ENCODE data around the gene OR2V2. TPM values are rescaled to one million over a fixed set of nuclear protein-coding genes. Genes with fewer than 3 reads are reported as not detected.

The OR2V2 gene
- total and polyA plus RNA-seq, 10 of the 15 experiments (the other 5 are each of a cell fraction or from before 2014, with no cell fraction given): 0.26 TPM; not detected in 9

DNA sequence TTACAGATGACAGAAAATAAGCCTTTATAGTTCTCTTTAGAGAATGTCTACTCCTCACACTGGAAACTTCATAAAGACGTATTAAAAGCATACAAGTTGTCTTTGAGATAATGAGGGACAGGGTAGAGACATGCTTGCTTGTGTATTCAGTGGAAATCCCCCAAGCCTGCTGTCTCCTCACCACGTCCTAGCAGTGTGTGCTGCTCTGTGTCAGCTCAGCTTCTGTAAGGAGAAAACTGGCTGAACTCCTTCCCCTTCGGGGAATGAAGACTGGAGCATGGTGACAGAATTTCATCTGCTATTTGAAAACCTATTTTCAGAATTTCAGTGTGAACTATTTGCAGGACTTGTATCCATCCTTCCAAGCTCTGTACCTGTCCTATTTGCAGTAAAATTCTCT lies 9.4 kb downstream of the OR2V2 start:
- Histone ChIP-seq H3K9me3 (replicated peaks; ENCODE audit: control insufficient read depth, insufficient read depth, low read length) (no peaks in the 10 kb centered on the region; the same call in 2 of the 3 replicates), H2AFZ (ENCODE audit: control insufficient read depth, low read depth, low read length) (peak overlapping the region; percentile 69), H4K20me1 (ENCODE audit: control insufficient read depth, insufficient read depth) (no peaks in the 10 kb centered on the region), H3K79me2 (ENCODE audit: control insufficient read depth, insufficient read depth, low read length) (no peaks in the 10 kb centered on the region), H3K4me2 (ENCODE audit: control insufficient read depth, insufficient read depth) (no peak overlapping the region), H3K4me3 (no peak overlapping the region), H3K27ac (ENCODE audit: control insufficient read depth, insufficient read depth) (no peak overlapping the region; the same call in 1 of the 2 replicates), H3K9ac (ENCODE audit: control insufficient read depth, insufficient read depth, low read length) (no peak overlapping the region; the same call in 1 of the 2 replicates), H3K4me1 (ENCODE audit: control insufficient read depth, insufficient read depth, low read length) (peaks cover 19% of the 10 kb centered on the region), H3K36me3 (ENCODE audit: control insufficient read depth in 2 of 2, insufficient read depth in 2 of 2, low read length in 1 of 2) (no peaks in the 10 kb centered on the region), H3K27me3 (replicated peaks in 1 of 2; ENCODE audit: control insufficient read depth in 2 of 2, insufficient read depth in 2 of 2, low read length in 1 of 2) (no peaks in the 10 kb centered on the region)
- POLR2A ChIA-PET: interaction anchor here (0.5 to 1.6 kb wide), 4 partner anchors 12 to 342 kb away, joined by 3 to 5 read pairs (median 4); no protein-coding TSS in a partner anchor
- TF ChIP-seq, protein P1, sequence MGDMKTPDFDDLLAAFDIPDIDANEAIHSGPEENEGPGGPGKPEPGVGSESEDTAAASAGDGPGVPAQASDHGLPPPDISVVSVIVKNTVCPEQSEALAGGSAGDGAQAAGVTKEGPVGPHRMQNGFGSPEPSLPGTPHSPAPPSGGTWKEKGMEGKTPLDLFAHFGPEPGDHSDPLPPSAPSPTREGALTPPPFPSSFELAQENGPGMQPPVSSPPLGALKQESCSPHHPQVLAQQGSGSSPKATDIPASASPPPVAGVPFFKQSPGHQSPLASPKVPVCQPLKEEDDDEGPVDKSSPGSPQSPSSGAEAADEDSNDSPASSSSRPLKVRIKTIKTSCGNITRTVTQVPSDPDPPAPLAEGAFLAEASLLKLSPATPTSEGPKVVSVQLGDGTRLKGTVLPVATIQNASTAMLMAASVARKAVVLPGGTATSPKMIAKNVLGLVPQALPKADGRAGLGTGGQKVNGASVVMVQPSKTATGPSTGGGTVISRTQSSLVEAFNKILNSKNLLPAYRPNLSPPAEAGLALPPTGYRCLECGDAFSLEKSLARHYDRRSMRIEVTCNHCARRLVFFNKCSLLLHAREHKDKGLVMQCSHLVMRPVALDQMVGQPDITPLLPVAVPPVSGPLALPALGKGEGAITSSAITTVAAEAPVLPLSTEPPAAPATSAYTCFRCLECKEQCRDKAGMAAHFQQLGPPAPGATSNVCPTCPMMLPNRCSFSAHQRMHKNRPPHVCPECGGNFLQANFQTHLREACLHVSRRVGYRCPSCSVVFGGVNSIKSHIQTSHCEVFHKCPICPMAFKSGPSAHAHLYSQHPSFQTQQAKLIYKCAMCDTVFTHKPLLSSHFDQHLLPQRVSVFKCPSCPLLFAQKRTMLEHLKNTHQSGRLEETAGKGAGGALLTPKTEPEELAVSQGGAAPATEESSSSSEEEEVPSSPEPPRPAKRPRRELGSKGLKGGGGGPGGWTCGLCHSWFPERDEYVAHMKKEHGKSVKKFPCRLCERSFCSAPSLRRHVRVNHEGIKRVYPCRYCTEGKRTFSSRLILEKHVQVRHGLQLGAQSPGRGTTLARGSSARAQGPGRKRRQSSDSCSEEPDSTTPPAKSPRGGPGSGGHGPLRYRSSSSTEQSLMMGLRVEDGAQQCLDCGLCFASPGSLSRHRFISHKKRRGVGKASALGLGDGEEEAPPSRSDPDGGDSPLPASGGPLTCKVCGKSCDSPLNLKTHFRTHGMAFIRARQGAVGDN (IDR thresholded peaks at IDR 0.05): no peak
- TF ChIP-seq, protein P2, sequence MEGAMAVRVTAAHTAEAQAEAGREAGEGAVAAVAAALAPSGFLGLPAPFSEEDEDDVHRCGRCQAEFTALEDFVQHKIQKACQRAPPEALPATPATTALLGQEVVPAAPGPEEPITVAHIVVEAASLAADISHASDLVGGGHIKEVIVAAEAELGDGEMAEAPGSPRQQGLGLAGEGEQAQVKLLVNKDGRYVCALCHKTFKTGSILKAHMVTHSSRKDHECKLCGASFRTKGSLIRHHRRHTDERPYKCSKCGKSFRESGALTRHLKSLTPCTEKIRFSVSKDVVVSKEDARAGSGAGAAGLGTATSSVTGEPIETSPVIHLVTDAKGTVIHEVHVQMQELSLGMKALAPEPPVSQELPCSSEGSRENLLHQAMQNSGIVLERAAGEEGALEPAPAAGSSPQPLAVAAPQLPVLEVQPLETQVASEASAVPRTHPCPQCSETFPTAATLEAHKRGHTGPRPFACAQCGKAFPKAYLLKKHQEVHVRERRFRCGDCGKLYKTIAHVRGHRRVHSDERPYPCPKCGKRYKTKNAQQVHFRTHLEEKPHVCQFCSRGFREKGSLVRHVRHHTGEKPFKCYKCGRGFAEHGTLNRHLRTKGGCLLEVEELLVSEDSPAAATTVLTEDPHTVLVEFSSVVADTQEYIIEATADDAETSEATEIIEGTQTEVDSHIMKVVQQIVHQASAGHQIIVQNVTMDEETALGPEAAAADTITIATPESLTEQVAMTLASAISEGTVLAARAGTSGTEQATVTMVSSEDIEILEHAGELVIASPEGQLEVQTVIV (IDR thresholded peaks at IDR 0.05; ENCODE audit: borderline replicate concordance, partially characterized antibody): no peak
- TF ChIP-seq POLR2AphosphoS2 (IDR thresholded peaks at IDR 0.05; ENCODE audit: low read depth, low read length) (no peak), BHLHE40 (IDR thresholded peaks at IDR 0.05; ENCODE audit: borderline replicate concordance in 1 of 2, low read depth in 2 of 2, low read length in 1 of 2) (0 out of 4 replicates have a peak, but pooled peaks of 1 of the 2 experiments have one; percentile 6), RELA (IDR thresholded peaks at IDR 0.05; ENCODE audit: borderline replicate concordance, partially characterized antibody) (peak; percentile 25), MTA2 (IDR thresholded peaks at IDR 0.05; ENCODE audit: low read depth) (no peak), TCF12 (IDR thresholded peaks at IDR 0.05; ENCODE audit: low read depth, low read length) (no peak), SREBF1 (IDR thresholded peaks at IDR 0.05; ENCODE audit: low read length) (no peak), CBFB (IDR thresholded peaks at IDR 0.05; ENCODE audit: low read depth) (no peak), CBX3 (IDR thresholded peaks at IDR 0.05; ENCODE audit: borderline replicate concordance, low read depth) (no peak), CREB1 (IDR thresholded peaks at IDR 0.05; ENCODE audit: low read depth) (no peak)
- TF ChIP-seq, protein P3, sequence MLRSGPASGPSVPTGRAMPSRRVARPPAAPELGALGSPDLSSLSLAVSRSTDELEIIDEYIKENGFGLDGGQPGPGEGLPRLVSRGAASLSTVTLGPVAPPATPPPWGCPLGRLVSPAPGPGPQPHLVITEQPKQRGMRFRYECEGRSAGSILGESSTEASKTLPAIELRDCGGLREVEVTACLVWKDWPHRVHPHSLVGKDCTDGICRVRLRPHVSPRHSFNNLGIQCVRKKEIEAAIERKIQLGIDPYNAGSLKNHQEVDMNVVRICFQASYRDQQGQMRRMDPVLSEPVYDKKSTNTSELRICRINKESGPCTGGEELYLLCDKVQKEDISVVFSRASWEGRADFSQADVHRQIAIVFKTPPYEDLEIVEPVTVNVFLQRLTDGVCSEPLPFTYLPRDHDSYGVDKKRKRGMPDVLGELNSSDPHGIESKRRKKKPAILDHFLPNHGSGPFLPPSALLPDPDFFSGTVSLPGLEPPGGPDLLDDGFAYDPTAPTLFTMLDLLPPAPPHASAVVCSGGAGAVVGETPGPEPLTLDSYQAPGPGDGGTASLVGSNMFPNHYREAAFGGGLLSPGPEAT (IDR thresholded peaks at IDR 0.05; ENCODE audit: low read depth): 0 out of 2 replicates have a peak, but pooled peaks have one; percentile 51
- BruUV-seq (replicated peaks): no TSS peak
- ATAC-seq (peak; percentile 54), DNase-seq (ENCODE audit: low read depth, low spot score) (no peak), FAIRE-seq (no peak)
- in situ Hi-C loops (cut with MboI): no loop called here
- RAD21 ChIA-PET (ENCODE audit: unreplicated experiment): interaction anchor here (0.6 to 1.4 kb wide), 11 partner anchors 10 to 348 kb away, joined by 3 to 8 read pairs (median 3); no protein-coding TSS in a partner anchor
- 20% methylated on average over 3 of the region's 3 CpGs for WGBS (ENCODE audit: insufficient coverage, insufficient replicate concordance, low lambda C conversion rate, missing lambda C conversion rate)
- SMC1A ChIA-PET (ENCODE audit: uncharacterized antibody, unreplicated experiment): interaction anchor here (0.6 to 3.2 kb wide), 16 partner anchors 8 to 290 kb away, joined by 3 to 12 read pairs (median 3); partner anchors contain the start of gene OR2V2
- CTCF ChIA-PET: interaction anchor here (0.7 to 5.3 kb wide), 9 partner anchors 12 to 296 kb away, joined by 3 to 37 read pairs (median 5); partner anchors contain the start of gene ZFP62
- intact Hi-C loops (cut with micrococcal nuclease; ENCODE audit: unreplicated experiment): loop anchor here (5.0 to 10.0 kb wide), 5 partner anchors 52 to 374 kb away; partner anchors contain the start of gene MGAT1
